ENCODE data around the gene PODXL. TPM values are rescaled to one million over a fixed set of nuclear protein-coding genes. Genes with fewer than 3 reads are reported as not detected.

Gene PODXL
- total RNA-seq, 2 donors from 2014 or later = 11.2 to 14.6 TPM

DNA sequence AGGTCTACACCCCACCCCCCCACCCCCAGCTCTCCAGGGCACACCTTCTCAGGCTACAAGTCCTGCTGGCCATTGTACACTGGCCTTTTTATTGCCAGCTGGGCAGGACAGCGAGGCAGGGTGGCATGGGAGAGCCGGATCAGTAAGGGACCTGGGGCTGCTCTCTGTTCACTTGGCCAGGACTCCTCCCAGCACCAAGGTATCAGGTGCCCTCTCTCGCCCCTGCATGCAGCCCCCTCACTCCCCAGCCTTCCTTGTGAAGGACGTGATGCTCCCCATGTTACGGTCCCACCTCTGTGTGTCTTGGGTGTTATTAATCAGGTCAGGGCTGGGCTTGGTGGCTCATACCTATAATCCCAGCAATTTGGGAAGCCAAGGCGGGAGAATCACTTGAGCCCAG is 26.3 kb downstream of the PODXL start:
- Histone ChIP-seq H3K9ac (ENCODE audit: low read depth in 2 of 2, low read length in 2 of 2) (no peak overlapping the region), H3K27ac (no peak overlapping the region), H3K9me3 (no peaks in the 10 kb centered on the region), H3K27me3 (no peaks in the 10 kb centered on the region), H3K4me3 (no peak overlapping the region), H3K4me1 (no peaks in the 10 kb centered on the region), H3K36me3 (no peaks in the 10 kb centered on the region)
- no peak for DNase-seq
- intact Hi-C loops (cut with DNase I) = no loop called here
- TF ChIP-seq CTCF (IDR thresholded peaks at IDR 0.05) = no peak

- TF ChIP-seq CTCF (IDR thresholded peaks at IDR 0.05) = no peak
- no peak overlapping the region for H3K27ac ChIP-seq
- no peaks in the 10 kb centered on the region for H3K27me3 ChIP-seq
- H3K4me3 ChIP-seq = no peak overlapping the region
- intact Hi-C loops (cut with DNase I) = no loop called here
- no peaks in the 10 kb centered on the region for H3K4me1 ChIP-seq
- H3K9me3 ChIP-seq = no peaks in the 10 kb centered on the region
- H3K9ac ChIP-seq (ENCODE audit: low read depth in 2 of 2, low read length in 2 of 2) = no peak overlapping the region
- no peaks in the 10 kb centered on the region for H3K36me3 ChIP-seq
- DNase-seq = no peak
Observed at GRCh38 chr7:131529617-131530016, 26.8 kb downstream of the PODXL start.

- H3K36me3 ChIP-seq = no peaks in the 10 kb centered on the region
- no peak for TF ChIP-seq CTCF (IDR thresholded peaks at IDR 0.05)
- no peaks in the 10 kb centered on the region for H3K9me3 ChIP-seq
- H3K27me3 ChIP-seq = no peaks in the 10 kb centered on the region
- DNase-seq = no peak
- H3K4me1 ChIP-seq = no peaks in the 10 kb centered on the region
- intact Hi-C loops (cut with DNase I) = no loop called here
- H3K4me3 ChIP-seq = no peak overlapping the region
- no peak overlapping the region for H3K9ac ChIP-seq (ENCODE audit: low read depth in 2 of 2, low read length in 2 of 2)
- H3K27ac ChIP-seq = no peak overlapping the region
Observed at GRCh38 chr7:131529179-131529578, 27.2 kb downstream of the PODXL start.

- DNase-seq = no peak
- H3K4me3 ChIP-seq = no peak overlapping the region
- no peak for TF ChIP-seq CTCF (IDR thresholded peaks at IDR 0.05)
- H3K27me3 ChIP-seq = no peaks in the 10 kb centered on the region
- no peaks in the 10 kb centered on the region for H3K9me3 ChIP-seq
- no peaks in the 10 kb centered on the region for H3K4me1 ChIP-seq
- no peak overlapping the region for H3K9ac ChIP-seq (ENCODE audit: low read depth in 2 of 2, low read length in 2 of 2)
- no peaks in the 10 kb centered on the region for H3K36me3 ChIP-seq
- H3K27ac ChIP-seq = no peak overlapping the region
- intact Hi-C loops (cut with DNase I) = no loop called here
Observed at GRCh38 chr7:131527456-131527855, 29.0 kb downstream of the PODXL start.

DNA sequence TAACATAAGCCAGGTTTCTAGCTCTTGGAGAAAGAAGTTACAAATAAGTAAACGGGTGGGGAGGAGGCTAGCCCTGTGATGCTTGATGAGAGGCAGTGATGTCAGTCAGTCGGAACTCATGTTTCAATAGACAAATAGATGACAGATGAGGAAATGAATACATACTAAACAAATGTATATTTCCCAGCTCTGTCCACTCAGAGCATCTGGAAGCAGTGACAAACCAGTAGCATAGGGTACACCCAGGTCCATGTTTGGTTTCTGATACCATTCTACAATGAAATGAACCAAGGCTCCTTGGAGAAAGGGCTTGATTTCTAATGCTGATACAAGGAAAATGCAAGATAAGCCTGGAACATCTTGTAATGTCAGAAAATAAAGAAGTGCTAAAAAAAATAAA is 30.6 kb downstream of the PODXL start:
- H3K9me3 ChIP-seq = no peaks in the 10 kb centered on the region
- DNase-seq = no peak
- H3K36me3 ChIP-seq = no peaks in the 10 kb centered on the region
- H3K27ac ChIP-seq = no peak overlapping the region
- TF ChIP-seq CTCF (IDR thresholded peaks at IDR 0.05) = no peak
- H3K4me3 ChIP-seq = no peak overlapping the region
- intact Hi-C loops (cut with DNase I) = no loop called here
- H3K4me1 ChIP-seq = no peaks in the 10 kb centered on the region
- no peak overlapping the region for H3K9ac ChIP-seq (ENCODE audit: low read depth in 2 of 2, low read length in 2 of 2)
- H3K27me3 ChIP-seq = no peaks in the 10 kb centered on the region

DNA sequence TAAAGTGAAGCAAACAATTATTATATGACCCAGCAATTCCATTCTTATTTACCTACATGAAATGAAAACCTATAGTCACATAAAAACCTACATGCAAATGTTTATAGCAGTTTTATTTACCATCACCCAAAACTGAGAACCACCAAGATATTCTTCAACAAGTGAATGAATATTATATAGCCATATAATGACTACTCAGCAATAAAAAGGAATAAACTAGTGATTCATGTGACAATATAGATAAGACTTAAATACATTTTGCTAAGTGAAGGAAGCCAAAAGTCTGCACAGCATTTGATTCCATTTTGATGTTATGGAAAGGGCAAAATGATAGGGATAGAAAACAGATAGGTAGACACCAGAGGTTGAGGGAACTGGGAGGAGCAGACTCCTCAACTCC is 31.7 kb downstream of the PODXL start:
- no peak overlapping the region for H3K4me3 ChIP-seq
- DNase-seq = no peak
- H3K36me3 ChIP-seq = no peaks in the 10 kb centered on the region
- H3K27ac ChIP-seq = no peak overlapping the region
- H3K4me1 ChIP-seq = no peaks in the 10 kb centered on the region
- H3K27me3 ChIP-seq = no peaks in the 10 kb centered on the region
- no peaks in the 10 kb centered on the region for H3K9me3 ChIP-seq
- no peak overlapping the region for H3K9ac ChIP-seq (ENCODE audit: low read depth in 2 of 2, low read length in 2 of 2)
- intact Hi-C loops (cut with DNase I) = no loop called here
- no peak for TF ChIP-seq CTCF (IDR thresholded peaks at IDR 0.05)

Data from colonic mucosa (tissue), 4 donors.